Measurements from ENCODE around the gene C3AR1.

Gene C3AR1

DNA sequence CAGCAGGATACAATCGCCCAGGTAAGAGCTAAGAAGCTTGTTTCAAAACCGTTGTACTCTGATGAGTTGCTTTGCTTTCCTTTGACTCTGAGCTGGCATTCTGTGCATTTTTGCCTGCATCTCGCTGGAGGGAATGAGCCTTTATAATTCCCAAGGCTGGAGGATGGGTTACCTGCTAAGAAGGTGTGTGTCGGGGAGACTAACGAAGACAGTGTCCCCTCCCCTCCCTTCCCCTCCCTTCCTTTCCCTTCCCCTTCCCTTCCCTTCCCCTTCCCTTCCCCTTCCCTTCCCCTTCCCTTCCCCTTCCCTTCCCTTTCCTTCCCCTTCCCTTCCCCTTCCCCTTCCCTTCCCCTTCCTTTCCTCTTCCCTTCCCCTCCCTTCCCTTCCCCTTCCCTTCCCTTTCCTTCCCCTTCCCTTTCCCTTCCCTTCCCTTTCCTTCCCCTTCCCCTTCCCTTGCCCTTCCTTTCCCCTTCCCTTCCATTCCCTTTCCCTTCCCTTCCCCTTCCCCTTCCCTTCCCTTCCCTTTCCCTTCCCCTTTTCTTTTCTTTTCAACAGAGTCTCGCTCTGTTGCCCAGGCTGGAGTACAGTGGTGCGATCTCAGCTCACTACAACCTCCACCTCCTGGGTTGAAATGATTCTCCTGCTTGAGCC is 15.4 kb downstream of the C3AR1 start:
- TF ChIP-seq TAF1 (IDR thresholded peaks at IDR 0.05; ENCODE audit: borderline replicate concordance, insufficient read depth, low read length) (no peak), SIN3A (IDR thresholded peaks at IDR 0.05; ENCODE audit: borderline replicate concordance, insufficient read depth, low read length) (no peak), FOXP2 (optimal IDR thresholded peaks at IDR 0.05; ENCODE audit: borderline replicate concordance, extremely low read depth, extremely low read length, insufficient read depth) (no peak), POLR2AphosphoS5 (IDR thresholded peaks at IDR 0.05; ENCODE audit: low read depth, low read length) (no peak)
- TF ChIP-seq, protein P1, sequence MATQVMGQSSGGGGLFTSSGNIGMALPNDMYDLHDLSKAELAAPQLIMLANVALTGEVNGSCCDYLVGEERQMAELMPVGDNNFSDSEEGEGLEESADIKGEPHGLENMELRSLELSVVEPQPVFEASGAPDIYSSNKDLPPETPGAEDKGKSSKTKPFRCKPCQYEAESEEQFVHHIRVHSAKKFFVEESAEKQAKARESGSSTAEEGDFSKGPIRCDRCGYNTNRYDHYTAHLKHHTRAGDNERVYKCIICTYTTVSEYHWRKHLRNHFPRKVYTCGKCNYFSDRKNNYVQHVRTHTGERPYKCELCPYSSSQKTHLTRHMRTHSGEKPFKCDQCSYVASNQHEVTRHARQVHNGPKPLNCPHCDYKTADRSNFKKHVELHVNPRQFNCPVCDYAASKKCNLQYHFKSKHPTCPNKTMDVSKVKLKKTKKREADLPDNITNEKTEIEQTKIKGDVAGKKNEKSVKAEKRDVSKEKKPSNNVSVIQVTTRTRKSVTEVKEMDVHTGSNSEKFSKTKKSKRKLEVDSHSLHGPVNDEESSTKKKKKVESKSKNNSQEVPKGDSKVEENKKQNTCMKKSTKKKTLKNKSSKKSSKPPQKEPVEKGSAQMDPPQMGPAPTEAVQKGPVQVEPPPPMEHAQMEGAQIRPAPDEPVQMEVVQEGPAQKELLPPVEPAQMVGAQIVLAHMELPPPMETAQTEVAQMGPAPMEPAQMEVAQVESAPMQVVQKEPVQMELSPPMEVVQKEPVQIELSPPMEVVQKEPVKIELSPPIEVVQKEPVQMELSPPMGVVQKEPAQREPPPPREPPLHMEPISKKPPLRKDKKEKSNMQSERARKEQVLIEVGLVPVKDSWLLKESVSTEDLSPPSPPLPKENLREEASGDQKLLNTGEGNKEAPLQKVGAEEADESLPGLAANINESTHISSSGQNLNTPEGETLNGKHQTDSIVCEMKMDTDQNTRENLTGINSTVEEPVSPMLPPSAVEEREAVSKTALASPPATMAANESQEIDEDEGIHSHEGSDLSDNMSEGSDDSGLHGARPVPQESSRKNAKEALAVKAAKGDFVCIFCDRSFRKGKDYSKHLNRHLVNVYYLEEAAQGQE (IDR thresholded peaks at IDR 0.05; ENCODE audit: insufficient read depth in 1 of 2, low read depth in 2 of 2, low read length in 2 of 2), result no peak

DNA sequence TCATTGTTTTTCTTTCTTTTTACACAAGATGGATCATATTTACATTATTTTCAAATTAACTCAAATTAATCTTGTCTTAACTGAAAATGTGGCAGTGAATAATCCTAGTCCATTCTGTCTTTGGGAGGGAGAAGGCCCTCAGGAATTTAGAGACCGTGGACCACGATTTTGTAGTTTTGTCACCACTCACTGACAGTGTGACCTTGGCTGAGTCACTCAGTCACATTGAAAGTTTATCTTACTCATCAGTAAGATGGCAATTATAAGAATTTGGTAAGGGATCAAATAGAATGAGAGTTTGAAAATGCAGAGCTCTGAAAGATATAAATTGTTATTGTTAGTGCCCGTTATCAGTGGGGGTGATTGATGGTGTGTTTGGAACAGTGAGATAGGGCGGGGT is 17.3 kb downstream of the C3AR1 start:
- TF ChIP-seq TAF1 (IDR thresholded peaks at IDR 0.05; ENCODE audit: borderline replicate concordance, insufficient read depth, low read length) (no peak), POLR2AphosphoS5 (IDR thresholded peaks at IDR 0.05; ENCODE audit: low read depth, low read length) (no peak), FOXP2 (optimal IDR thresholded peaks at IDR 0.05; ENCODE audit: borderline replicate concordance, extremely low read depth, extremely low read length, insufficient read depth) (no peak), SIN3A (IDR thresholded peaks at IDR 0.05; ENCODE audit: borderline replicate concordance, insufficient read depth, low read length) (no peak)
- TF ChIP-seq, protein P1 (IDR thresholded peaks at IDR 0.05; ENCODE audit: insufficient read depth in 1 of 2, low read depth in 2 of 2, low read length in 2 of 2), result no peak

DNA sequence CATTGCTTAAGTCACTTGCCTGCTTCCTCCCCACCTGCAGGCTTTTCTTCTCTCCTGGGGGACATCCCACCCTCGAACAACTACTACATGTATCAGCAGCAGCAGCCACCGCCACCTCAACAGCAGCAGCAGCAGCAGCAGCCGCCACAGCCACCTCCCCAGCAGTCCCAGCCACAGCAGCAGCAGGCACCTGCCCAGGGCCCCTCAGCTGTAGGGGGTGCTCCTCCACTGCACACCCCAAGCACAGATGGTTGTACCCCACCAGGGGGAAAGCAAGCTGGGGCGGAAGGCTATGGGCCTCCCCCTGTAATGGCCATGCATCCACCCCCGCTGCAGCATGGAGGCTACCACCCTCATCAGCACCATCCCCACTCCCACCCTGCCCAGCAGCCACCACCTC is 18.3 kb downstream of the C3AR1 start:
- TF ChIP-seq, protein P1 (IDR thresholded peaks at IDR 0.05; ENCODE audit: insufficient read depth in 1 of 2, low read depth in 2 of 2, low read length in 2 of 2), result no peak
- no peak for TF ChIP-seq FOXP2 (optimal IDR thresholded peaks at IDR 0.05; ENCODE audit: borderline replicate concordance, extremely low read depth, extremely low read length, insufficient read depth)
- TF ChIP-seq SIN3A (IDR thresholded peaks at IDR 0.05; ENCODE audit: borderline replicate concordance, insufficient read depth, low read length), result no peak
- TF ChIP-seq TAF1 (IDR thresholded peaks at IDR 0.05; ENCODE audit: borderline replicate concordance, insufficient read depth, low read length), result no peak

DNA sequence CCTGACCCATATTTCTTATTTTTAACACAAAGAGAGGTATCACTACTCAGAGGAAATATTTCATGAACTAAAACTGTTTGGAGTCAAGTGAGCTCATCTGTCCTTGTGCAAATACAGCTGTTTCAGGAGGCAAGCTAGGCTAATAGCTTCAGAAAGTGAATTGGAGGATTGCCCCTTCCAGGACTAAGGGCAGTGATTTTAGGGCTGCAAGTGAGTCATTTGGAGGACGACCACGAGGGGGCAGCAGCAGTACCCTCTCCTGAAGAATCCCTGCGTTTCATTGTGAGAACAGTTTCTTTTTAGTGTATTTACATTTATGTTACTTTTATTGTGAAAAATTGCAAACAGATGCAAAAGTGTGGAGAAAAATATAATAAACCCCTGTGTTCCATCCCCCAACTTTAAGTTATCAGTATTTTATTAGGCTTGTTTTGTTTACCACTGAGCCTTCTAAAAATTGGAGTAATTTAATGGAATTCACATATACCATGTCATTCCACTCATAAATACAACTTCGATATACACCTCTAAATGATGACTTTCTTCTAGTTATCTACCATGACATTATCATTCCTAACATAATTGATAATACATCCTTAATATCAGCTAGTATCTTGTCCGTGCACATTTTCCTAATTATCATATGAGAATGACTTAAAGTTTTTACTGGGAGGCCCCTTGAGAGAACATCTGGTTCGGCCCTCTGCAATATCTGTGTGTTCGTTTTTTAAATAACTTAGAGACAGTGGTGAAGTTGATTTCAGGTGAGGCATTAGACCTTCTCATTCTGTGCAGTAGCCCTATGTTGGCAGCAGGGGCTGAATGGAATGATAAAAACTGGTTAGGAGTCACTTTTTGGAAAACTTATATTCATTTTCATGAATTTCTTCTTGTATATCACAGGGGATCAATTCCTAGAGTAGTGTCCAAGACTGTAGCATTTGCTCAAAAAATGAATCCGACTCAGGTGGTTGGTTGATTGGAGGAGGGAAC is 19.9 kb downstream of the C3AR1 start:
- TF ChIP-seq SIN3A (IDR thresholded peaks at IDR 0.05; ENCODE audit: borderline replicate concordance, insufficient read depth, low read length) (no peak), FOXP2 (optimal IDR thresholded peaks at IDR 0.05; ENCODE audit: borderline replicate concordance, extremely low read depth, extremely low read length, insufficient read depth) (no peak), POLR2AphosphoS5 (IDR thresholded peaks at IDR 0.05; ENCODE audit: low read depth, low read length) (no peak), TAF1 (IDR thresholded peaks at IDR 0.05; ENCODE audit: borderline replicate concordance, insufficient read depth, low read length) (no peak)
- TF ChIP-seq, protein P1 (IDR thresholded peaks at IDR 0.05; ENCODE audit: insufficient read depth in 1 of 2, low read depth in 2 of 2, low read length in 2 of 2), result no peak
